Inflammatory macrophage (primary cell): Measurements from ENCODE around the gene CFAP91.
"Not testable (repeated sequence)": the region's sequence is repeated elsewhere in the genome, so short reads cannot be mapped to it uniquely, and the experiment has no call there.

Experiments
- DNase-seq, 2 donors: peaks; one replicate each; pipeline ENCODE4 v3.0.0-alpha.2; 2020 to 2022

Gene CFAP91

GRCh38 chr3:119678209-119678608, 24.6 kb upstream of the CFAP91 start:
- not testable (repeated sequence) for DNase-seq

DNA sequence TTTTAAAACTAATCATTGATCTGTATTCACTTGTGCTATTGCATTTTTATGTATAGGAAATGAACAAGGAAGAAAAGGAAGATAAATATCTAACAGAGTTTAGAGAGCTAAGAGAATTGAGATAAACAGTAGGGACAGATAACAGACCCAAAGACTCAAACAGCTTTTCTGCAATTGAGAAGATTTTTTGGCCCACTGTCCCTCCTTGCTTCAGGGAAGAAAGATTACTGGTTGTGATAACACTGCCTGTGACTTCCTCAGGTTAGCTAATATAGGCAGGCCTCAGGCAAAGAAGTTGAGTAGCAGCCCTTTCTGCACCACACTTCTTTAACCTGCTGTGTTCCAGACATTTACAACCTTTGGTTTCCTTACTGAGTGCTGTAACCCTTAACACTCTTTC, 22.9 kb upstream of the CFAP91 start:
- no peak for DNase-seq

GRCh38 chr3:119681279-119681678, 21.5 kb upstream of the CFAP91 start:
- DNase-seq: peak; percentile 20 to 39

- DNase-seq: peak in 1 of 2 donors; percentile 17
Measured at GRCh38 chr3:119683421-119683820, 19.4 kb upstream of the CFAP91 start.

- peak; percentile 30 to 50 for DNase-seq
Measured at GRCh38 chr3:119690043-119690656, 12.7 kb upstream of the CFAP91 start.

DNA sequence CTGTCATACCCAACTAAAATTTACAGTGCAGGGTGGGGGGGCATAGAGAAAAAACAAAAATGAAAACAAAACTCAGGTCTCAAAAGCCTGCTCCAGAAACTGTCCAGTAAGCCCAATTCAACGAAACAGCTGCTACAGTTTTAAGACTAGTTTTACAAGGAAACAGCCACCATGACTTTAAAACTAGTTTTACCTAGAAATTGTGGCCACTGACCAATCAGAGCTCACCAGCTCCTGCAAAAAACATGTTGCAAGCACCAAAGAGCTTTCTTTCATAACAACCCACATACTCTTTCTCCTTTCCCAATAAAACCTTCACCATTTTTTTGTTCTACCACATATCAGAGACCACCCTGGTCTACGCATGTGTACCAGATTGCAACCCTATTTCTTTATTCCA, 7.3 kb upstream of the CFAP91 start:
- peak; percentile 24 to 25 for DNase-seq

DNA sequence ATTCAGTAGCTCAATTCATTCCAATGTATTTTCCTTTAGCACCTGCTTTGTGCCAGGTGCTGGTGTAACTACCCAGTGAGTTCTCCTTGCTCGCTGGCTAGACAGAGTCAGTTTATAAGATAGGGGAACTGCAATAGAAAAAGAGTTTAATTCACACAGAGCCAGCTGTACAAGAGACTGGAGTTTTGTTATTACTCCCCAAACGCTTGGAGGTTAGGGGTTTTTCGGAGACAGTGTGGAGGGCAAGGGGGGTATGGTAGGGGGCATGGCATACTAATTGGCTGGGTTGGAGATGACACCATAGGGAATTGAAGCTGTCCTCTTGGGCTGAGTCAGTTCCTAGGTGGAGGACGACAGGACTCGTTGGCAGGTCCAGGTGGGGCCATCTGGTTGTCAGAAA, 5.4 kb upstream of the CFAP91 start:
- no peak for DNase-seq

GRCh38 chr3:119700269-119700919, 2.4 kb upstream of the CFAP91 start:
- peak; percentile 85 to 89 for DNase-seq

GRCh38 chr3:119700920-119701734, 1.7 kb upstream of the CFAP91 start:
- no peak for DNase-seq

DNA sequence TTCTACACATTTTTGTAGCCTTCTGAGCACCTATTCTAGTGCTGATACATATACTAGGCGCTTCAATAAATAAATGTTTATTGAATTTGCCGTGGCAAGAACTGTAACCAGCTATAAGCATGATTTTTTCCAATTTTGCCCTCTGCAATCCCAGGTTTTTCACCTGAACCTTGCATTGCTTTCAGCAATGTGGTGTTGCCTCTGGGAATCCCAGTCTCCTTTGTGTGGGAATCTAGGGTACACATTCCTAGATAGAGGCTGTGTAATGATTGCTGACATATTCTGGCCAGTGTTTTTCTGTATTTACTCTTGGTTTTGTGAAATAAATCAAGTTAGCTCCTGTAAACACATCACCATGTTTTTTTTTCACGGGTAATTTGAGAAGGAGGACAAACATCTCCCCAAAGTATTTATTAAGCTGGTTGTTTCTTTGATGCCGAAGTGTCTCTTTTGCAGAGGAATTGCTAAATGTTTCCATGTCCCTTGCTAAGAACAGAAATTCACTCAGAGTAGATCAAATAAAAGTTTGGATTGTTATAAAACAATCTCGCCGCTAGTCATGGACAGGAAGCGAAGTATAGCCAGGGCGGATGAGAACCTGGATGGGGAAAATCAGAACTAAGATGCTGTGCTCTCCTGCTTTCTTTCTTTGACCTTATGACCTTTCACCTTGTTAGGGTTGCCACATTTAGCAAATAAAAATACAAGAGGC, 1.2 kb downstream of the CFAP91 start:
- no peak for DNase-seq

GRCh38 chr3:119715105-119715504, 12.3 kb downstream of the CFAP91 start:
- no peak for DNase-seq

DNA sequence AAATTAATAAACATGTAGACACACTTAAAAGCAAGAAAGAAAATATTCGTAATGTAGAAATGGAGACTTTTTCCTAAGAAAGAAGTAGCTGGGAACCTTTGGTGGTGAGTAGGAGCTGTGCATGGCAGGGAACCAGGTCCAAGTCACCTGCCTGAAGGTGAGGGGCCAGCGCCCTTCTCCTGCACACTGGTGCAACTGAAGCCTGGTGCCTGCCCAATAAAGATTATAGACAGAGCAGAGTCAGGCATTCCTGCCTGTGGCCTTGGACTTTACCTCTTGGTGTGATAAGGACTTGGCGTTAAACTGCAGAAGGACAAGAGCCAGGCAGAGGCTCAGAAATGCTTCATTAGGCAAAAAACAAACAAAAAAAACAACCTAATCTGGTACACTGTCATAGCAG, 14.2 kb downstream of the CFAP91 start:
- no peak for DNase-seq

DNA sequence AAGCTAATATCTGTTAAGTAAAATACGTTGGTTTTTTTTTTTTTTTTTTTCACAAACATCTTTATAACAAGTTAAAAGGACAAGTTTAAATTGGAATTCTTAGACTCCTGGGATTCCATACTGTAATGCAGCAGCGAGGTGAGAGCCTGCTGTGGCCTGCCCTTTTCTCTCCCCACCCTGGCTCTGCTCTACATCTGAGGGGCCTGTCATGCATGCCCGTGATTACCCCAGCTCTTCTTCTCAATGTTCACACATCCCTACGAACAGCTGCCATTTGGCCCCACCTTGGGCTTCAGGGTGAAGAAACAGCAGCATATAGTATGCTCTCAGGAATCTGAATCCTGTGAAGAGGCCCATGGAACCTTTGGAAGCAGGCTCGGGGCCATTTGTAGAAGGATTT, 14.7 kb downstream of the CFAP91 start:
- no peak for DNase-seq

- peak; percentile 5 to 27 for DNase-seq
Measured at GRCh38 chr3:119723022-119723421, 20.2 kb downstream of the CFAP91 start.

DNA sequence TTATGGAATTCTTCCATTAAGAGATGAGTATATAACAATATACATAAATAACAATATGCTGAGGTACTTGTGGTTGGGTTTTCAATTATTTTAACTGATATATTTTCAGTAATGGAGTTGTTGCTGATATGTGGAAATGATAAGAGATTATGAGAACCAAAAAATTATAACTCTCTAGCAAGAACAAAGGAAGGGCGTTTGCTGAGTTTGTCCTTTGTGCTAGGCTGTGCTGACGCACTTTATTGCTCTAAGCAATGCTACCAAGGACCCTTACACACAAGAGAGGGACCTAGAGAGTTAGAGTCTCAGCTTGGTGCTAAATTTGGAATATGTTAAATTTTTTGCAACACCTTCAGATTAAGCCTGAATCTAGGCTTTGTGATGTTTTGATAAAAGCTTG, 24.1 kb downstream of the CFAP91 start:
- DNase-seq: no peak

DNA sequence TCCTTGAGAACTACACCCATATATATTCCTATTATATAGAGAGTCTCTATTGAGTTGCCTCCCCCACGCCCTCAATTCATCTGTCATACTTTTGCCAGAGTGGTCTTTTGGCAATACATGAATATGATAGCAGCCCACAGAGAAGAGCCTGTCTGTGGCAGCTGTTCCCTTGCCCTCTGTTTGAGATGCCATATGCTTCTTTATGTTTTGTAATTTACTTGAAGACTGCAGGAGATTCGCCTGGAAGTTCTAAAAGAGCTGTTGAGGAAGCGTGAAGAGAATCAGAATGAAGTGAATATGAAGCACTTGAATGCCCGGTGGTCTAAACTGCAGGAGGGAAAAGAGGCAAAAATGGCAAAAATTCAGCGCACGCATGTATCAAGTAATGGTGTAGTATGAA, 27.2 kb downstream of the CFAP91 start:
- DNase-seq: no peak

DNA sequence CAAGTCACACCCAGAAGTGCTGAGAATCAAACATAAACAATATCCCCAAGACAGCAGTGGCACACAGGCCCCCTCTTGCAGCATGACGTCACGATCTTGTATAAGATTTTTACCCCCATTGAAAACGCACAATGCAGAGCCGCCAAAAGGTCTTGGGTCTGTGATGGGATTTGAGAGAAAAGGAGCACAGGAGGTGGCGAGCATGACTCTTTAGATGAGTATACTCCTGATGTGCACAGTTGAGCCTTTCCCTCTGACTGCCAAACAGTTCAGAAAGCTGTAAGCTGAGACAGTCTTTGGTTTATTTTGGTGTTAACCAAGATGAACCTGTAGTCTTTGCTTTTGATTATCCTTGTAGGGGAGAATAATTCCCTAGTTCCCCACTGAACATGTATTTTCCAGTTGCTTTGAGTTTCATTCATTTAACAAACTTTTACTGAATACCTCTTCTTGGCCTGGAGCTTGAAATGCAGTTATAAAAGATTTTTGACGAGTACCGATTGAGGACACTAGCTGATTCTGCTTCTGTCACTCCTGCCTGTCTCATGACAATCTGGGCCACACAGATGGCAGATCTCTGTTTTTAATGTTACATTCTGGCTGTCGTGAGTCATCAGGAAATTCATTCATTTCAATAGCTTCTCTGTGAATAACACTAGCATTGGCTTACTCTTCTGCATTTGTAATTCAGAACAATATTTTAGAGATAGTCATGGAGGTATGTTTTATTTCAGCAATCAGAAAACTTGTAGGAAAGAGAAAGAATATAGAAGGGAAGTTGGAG, 28.9 kb downstream of the CFAP91 start:
- DNase-seq: no peak

DNA sequence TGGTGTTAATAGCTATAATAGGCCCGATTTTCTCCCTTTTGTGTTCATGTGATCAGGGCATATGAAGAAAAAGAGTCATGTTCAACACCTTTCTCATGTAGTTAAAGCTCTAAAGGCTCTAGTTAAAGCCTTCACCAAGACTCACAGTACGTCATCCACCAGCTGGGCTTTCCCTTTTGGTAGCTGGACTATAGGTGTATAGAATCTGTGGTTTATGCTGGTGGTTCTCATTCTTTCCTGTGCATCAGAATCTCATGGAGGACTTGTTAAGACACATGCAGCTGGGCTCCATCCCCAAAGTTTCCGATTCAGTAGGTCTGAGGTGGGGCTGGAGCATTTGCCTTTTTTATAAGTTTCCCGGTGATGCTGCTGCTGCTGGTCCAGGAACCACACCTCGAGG, 31.0 kb downstream of the CFAP91 start:
- no peak for DNase-seq

DNA sequence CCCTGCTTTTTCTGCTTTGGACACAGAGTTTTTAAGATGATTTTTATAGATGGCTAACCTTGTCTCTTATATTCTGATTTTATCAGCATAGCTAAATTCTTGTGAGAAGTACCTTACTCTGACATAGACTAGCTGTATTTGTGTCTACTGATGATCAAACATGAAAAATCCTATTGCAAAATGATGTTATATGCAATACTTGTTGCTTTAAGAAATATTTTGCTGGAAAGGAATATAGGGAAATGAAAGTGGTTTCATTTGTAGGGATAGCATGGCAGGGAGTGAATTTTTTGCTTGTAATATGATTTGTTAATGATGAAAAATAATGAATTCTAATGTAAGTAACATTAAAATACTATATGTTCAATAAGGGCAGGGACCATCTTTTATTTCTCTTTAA, 35.9 kb downstream of the CFAP91 start:
- DNase-seq: peak in 1 of 2 donors; percentile 79

DNA sequence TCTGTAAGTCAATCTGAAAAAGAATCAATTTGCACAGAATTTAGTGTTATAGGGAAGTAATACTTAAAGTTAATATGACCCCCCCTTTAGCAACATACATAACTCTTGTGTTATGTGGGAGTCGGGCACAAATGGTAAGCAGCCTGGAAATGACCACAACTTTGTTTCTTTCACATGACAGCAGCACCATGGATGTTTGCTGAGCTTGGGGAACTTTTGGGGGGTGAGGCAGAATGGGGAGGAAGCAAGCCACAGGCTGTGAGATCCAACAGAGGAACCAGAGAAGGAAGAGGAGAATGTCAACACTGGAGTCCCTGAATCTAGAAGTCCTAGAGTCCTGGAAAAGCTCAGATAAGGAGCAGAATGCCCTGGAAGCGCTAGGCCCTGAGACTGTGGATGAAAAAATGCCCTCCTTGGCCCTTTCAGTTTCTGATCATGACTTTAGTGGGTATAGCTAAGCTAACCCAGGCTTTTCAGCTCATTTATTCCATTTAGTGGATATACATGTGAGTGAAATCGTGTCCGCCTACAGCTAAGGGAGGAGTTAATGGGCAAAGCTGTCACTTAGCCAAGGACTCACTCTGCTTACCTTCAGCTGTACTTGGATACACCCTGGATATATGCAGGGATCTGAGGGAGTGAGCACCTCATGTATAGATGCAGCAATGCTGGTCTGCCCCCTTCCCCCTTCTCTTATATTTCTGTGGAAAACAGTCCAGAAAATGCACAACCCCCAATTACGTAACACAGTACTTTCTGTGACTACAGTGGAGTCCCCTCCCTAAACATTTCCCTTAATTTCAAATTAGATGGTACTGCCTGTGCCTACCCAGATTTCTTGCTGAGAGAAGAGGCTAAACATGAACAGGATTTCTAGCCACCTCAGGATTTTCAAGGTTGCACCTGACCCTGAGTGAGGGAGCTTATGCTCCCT, 39.1 kb downstream of the CFAP91 start:
- DNase-seq: peak; percentile 65 to 70

- DNase-seq: no peak
Measured at GRCh38 chr3:119743921-119744320, 41.1 kb downstream of the CFAP91 start.
